ENCODE results near the gene APOC3. TPM values are rescaled to one million over a fixed set of nuclear protein-coding genes. Genes with fewer than 3 reads are reported as not detected.

The APOC3 gene
- polyA plus RNA-seq, 4 donors = 273 to 10,182 (median 3,455) TPM

DNA sequence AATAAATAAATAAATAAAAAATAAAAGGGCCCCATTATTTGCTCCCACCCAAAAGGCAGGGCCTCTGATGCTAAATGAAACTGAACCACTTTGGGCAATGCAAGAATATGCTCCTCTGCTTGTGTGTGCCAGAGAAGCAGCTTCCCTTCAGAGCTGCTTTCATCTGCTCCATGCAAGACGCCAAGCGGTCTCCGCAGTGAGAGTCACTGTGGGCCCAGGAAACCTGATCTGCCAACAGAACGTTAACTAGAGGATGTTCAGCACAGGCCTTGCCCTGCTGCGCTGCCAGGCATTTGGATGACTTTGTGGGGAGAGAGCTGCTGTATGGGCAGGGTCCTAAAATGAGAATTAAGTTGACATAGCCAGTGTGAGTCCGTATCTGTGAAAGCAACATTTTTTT lies 51.4 kb downstream of the APOC3 start:
- DNase-seq = no peak

GRCh38 chr11:116882386-116882785 lies 52.7 kb downstream of the APOC3 start:
- no peaks in the 10 kb centered on the region for H3K4me1 ChIP-seq (ENCODE audit: control insufficient read depth in 3 of 3, insufficient read depth in 2 of 3, low read depth in 1 of 3, low read length in 2 of 3)
- H3K27ac ChIP-seq (ENCODE audit: low read depth in 1 of 3, low read length in 2 of 3) = no peak overlapping the region
- H3K9me3 ChIP-seq (ENCODE audit: control insufficient read depth in 2 of 2, insufficient read depth in 1 of 2, low read depth in 1 of 2, low read length in 1 of 2) = no peaks in the 10 kb centered on the region
- no peak overlapping the region for H3K4me3 ChIP-seq (ENCODE audit: low read depth in 1 of 3, low read length in 3 of 3)
- DNase-seq (no peak), FAIRE-seq (no peak)
- H3K27me3 ChIP-seq (ENCODE audit: control insufficient read depth in 3 of 3, insufficient read depth in 3 of 3, low read length in 3 of 3) = no peaks in the 10 kb centered on the region
- peaks cover 0 to 6% (median 0%) of the 10 kb centered on the region in 3 donors for H3K36me3 ChIP-seq (ENCODE audit: control insufficient read depth in 3 of 3, insufficient read depth in 2 of 3, low read depth in 1 of 3, low read length in 3 of 3)

More for the DNA sequence above, 51.4 kb downstream of the APOC3 start:
- no peak for FAIRE-seq
- H3K9me3 ChIP-seq (ENCODE audit: control insufficient read depth in 2 of 2, insufficient read depth in 1 of 2, low read depth in 1 of 2, low read length in 1 of 2) = no peaks in the 10 kb centered on the region
- H3K27me3 ChIP-seq (ENCODE audit: control insufficient read depth in 3 of 3, insufficient read depth in 3 of 3, low read length in 3 of 3) = no peaks in the 10 kb centered on the region
- WGBS, 3 donors = 85 to 92% (median 92%) methylated on average over 6 of the region's 6 CpGs
- H3K4me1 ChIP-seq (ENCODE audit: control insufficient read depth in 3 of 3, insufficient read depth in 2 of 3, low read depth in 1 of 3, low read length in 2 of 3) = no peaks in the 10 kb centered on the region
- peaks cover 0 to 11% (median 0%) of the 10 kb centered on the region in 3 donors for H3K36me3 ChIP-seq (ENCODE audit: control insufficient read depth in 3 of 3, insufficient read depth in 2 of 3, low read depth in 1 of 3, low read length in 3 of 3)
- no peak overlapping the region for H3K4me3 ChIP-seq (ENCODE audit: low read depth in 1 of 3, low read length in 3 of 3)
- H3K27ac ChIP-seq (ENCODE audit: low read depth in 1 of 3, low read length in 2 of 3) = no peak overlapping the region

Other genes with a start within 250 kb of the APOC3 start
- 10 to 100 TPM; 13.6 to 29.1 (median 20.0) TPM for gene BUD13, start 56.9 kb upstream of the APOC3 start, polyA plus RNA-seq
- 10 to 100 TPM; 24.5 to 42.9 (median 28.2) TPM for gene ZPR1, start 41.9 kb upstream of the APOC3 start, polyA plus RNA-seq
- gene APOA5, start 38.0 kb upstream of the APOC3 start, polyA plus RNA-seq = under 1 TPM in 2 of 4 donors, not detected in 2; 0.22 to 0.43 TPM
- 1,000 to 10,000 TPM in 2 of 4 donors, 100 to 1,000 TPM in 2; 338 to 9,049 (median 4,672) TPM for gene APOA4, start 6.6 kb upstream of the APOC3 start, polyA plus RNA-seq
- gene APOA1, start 7.7 kb downstream of the APOC3 start, polyA plus RNA-seq = over 10,000 TPM in 2 of 4 donors, 1,000 to 10,000 TPM in 1, 10 to 100 TPM in 1; 62.3 to 22,236 (median 8,002) TPM

Measured in small intestine (tissue), 7 donors.